Activated effector memory CD4-positive, alpha-beta T cell treated with Interleukin-2 at 50 U/mL for 16 hours (primary cell): Measurements from ENCODE around the gene PITPNC1.
"Not testable (repeated sequence)": the region's sequence is repeated elsewhere in the genome, so short reads cannot be mapped to it uniquely, and the experiment has no call there.

Experiments
- DNase-seq: peaks from one replicate; pipeline ENCODE4 v3.0.0-alpha.2; 2020

PITPNC1 gene

GRCh38 chr17:67702861-67703260, 325.8 kb downstream of the PITPNC1 start:
- not testable (repeated sequence) for DNase-seq

GRCh38 chr17:67707442-67707841, 330.4 kb downstream of the PITPNC1 start:
- no peak for DNase-seq

- DNase-seq: no peak
Measured at GRCh38 chr17:67708378-67708777, 331.3 kb downstream of the PITPNC1 start.

- DNase-seq: no peak
Measured at GRCh38 chr17:67711916-67712315, 334.8 kb downstream of the PITPNC1 start.

- no peak for DNase-seq
Measured at GRCh38 chr17:67712375-67712774, 335.3 kb downstream of the PITPNC1 start.

- DNase-seq: no peak
Measured at GRCh38 chr17:67713169-67713568, 336.1 kb downstream of the PITPNC1 start.

- no peak for DNase-seq
Measured at GRCh38 chr17:67716405-67716798, 339.3 kb downstream of the PITPNC1 start.

GRCh38 chr17:67717192-67717623, 340.1 kb downstream of the PITPNC1 start:
- DNase-seq: no peak

GRCh38 chr17:67717624-67718324, 340.7 kb downstream of the PITPNC1 start, which contains the start of gene NOL11:
TSS of gene NOL11 (plus strand) at chr17:67717936. CDS start at chr17:67717948, 12 bp downstream.
- DNase-seq: peak; percentile 99

- DNase-seq: no peak
Measured at GRCh38 chr17:67718325-67718941, 341.4 kb downstream of the PITPNC1 start.

- DNase-seq: no peak
Measured at GRCh38 chr17:67725373-67725791, 348.3 kb downstream of the PITPNC1 start.

- no peak for DNase-seq
Measured at GRCh38 chr17:67725807-67726206, 348.7 kb downstream of the PITPNC1 start.

GRCh38 chr17:67727152-67728039, 350.3 kb downstream of the PITPNC1 start:
- not testable (repeated sequence) for DNase-seq

GRCh38 chr17:67729903-67730302, 352.8 kb downstream of the PITPNC1 start:
- DNase-seq: no peak

- DNase-seq: no peak
Measured at GRCh38 chr17:67730731-67731130, 353.6 kb downstream of the PITPNC1 start.

GRCh38 chr17:67733449-67733848, 356.4 kb downstream of the PITPNC1 start:
- DNase-seq: no peak

- no peak for DNase-seq
Measured at GRCh38 chr17:67737145-67737544, 360.1 kb downstream of the PITPNC1 start.

GRCh38 chr17:67742025-67742424, 364.9 kb downstream of the PITPNC1 start:
- no peak for DNase-seq
